ENCODE measurements around the gene SPCS3. TPM values are rescaled to one million over a fixed set of nuclear protein-coding genes. Genes with fewer than 3 reads are reported as not detected.
"Not testable (repeated sequence)": the region's sequence is repeated elsewhere in the genome, so short reads cannot be mapped to it uniquely, and the experiment has no call there.

The SPCS3 gene
- total RNA-seq, 1 donor from 2014 or later: 252 TPM

- intact Hi-C loops (cut with micrococcal nuclease): loop anchor here (1.0 to 5.0 kb wide), 5 partner anchors 191 to 1979 kb away; no protein-coding TSS in a partner anchor
These were observed 21.3 kb downstream of the SPCS3 start for GRCh38 chr4:176340871-176341685.

- intact Hi-C loops (cut with micrococcal nuclease): loop anchor here (5.0 kb wide), 1 partner anchor 1980 kb away; no protein-coding TSS in a partner anchor
These were observed 22.6 kb downstream of the SPCS3 start for GRCh38 chr4:176342384-176342783.

- intact Hi-C loops (cut with micrococcal nuclease): loop anchor here (5.0 kb wide), 1 partner anchor 1981 kb away; no protein-coding TSS in a partner anchor
These were observed 23.5 kb downstream of the SPCS3 start for GRCh38 chr4:176343286-176343685.

- intact Hi-C loops (cut with micrococcal nuclease): not testable (repeated sequence)
These were observed 25.6 kb downstream of the SPCS3 start for GRCh38 chr4:176345346-176345745.

- intact Hi-C loops (cut with micrococcal nuclease): not testable (repeated sequence)
These were observed 27.1 kb downstream of the SPCS3 start for GRCh38 chr4:176346836-176347235.

- intact Hi-C loops (cut with micrococcal nuclease): no loop called here
These were observed 30.9 kb downstream of the SPCS3 start for GRCh38 chr4:176350671-176351070.

GRCh38 chr4:176354884-176355283 is 35.1 kb downstream of the SPCS3 start:
- intact Hi-C loops (cut with micrococcal nuclease): no loop called here

GRCh38 chr4:176357359-176358082 is 37.8 kb downstream of the SPCS3 start:
- intact Hi-C loops (cut with micrococcal nuclease): no loop called here

- intact Hi-C loops (cut with micrococcal nuclease): no loop called here
These were observed 38.3 kb downstream of the SPCS3 start for GRCh38 chr4:176358083-176358469.

- intact Hi-C loops (cut with micrococcal nuclease): no loop called here
These were observed 39.8 kb downstream of the SPCS3 start for GRCh38 chr4:176359590-176359989.

GRCh38 chr4:176360446-176360845 is 40.7 kb downstream of the SPCS3 start:
- intact Hi-C loops (cut with micrococcal nuclease): no loop called here

GRCh38 chr4:176363072-176363471 is 43.3 kb downstream of the SPCS3 start:
- intact Hi-C loops (cut with micrococcal nuclease): no loop called here

GRCh38 chr4:176367771-176368465 is 48.2 kb downstream of the SPCS3 start:
- intact Hi-C loops (cut with micrococcal nuclease): no loop called here

GRCh38 chr4:176376032-176376614 is 56.4 kb downstream of the SPCS3 start:
- intact Hi-C loops (cut with micrococcal nuclease): loop anchor here (1.0 to 10.0 kb wide), 4 partner anchors 415 to 963 kb away; no protein-coding TSS in a partner anchor

GRCh38 chr4:176377780-176378179 is 58.0 kb downstream of the SPCS3 start:
- intact Hi-C loops (cut with micrococcal nuclease): loop anchor here (2.0 to 10.0 kb wide), 3 partner anchors 413 to 961 kb away; no protein-coding TSS in a partner anchor

- intact Hi-C loops (cut with micrococcal nuclease): no loop called here
These were observed 60.8 kb downstream of the SPCS3 start for GRCh38 chr4:176380352-176381157.

Data from T-helper 1 cell treated with Interleukin-12 subunit alpha and Interleukin-12 subunit beta and Interleukin-4 antibody, amounts not matched to agents 30 ng/mL and 1 ng/mL, for 36 hours (primary cell).